ENCODE data around the gene HCFC1R1. TPM values are rescaled to one million over a fixed set of nuclear protein-coding genes. Genes with fewer than 3 reads are reported as not detected.

The HCFC1R1 gene
- total RNA-seq, 3 donors from 2014 or later (not counting 1 experiment from before 2014, with no cell fraction given): 15.4 to 21.8 (median 16.0) TPM

DNA sequence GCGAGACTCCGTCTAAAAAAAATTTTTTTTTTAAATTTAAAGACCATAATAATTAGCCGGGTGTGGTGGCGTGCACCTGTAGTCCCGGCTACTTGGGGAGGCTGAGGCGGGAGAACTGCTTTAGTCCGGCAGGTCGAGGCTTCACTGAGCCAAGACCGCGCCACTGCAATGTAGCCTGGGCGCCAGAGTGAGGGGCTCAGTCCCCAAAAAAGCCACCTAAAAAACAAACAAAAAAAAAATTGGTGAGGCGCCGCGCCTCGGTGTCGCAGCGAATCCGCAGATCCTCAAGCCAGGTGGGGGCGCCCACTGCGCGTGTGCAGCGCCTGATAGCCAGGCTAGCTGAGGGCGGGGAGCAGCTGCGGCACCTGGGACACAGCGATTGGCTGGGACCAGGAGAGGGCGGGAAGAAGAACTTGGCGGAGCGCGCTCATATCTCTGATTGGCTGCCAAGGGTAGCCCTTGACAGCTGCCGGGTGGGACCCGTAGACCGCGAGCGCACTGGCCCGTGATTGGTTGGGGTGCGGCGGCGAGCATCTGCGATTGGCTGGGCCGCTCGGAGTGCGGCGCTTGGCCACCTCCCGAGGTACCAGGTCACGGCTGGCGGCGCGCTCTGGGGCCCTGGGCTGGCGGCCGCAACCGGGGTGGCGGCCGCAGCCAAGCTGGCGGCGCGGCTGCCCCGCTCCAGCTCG, 20.0 kb downstream of the HCFC1R1 start:
- H3K4me1 Mint-ChIP-seq: peaks cover 5 to 24% of the 10 kb centered on the region in 2 donors
- H3K27ac ChIP-seq (ENCODE audit: low read length): no peak overlapping the region
- H3K9me3 Mint-ChIP-seq: no peaks in the 10 kb centered on the region
- H3K27ac Mint-ChIP-seq: peak overlapping the region in 1 of 2 donors; percentile 80
- peaks cover 29% of the 10 kb centered on the region for H3K4me1 ChIP-seq (ENCODE audit: control insufficient read depth, insufficient read depth, low read length)
- no peaks in the 10 kb centered on the region for H3K36me3 Mint-ChIP-seq
- peak overlapping the region; percentile 87 for H3K4me3 Mint-ChIP-seq
- peaks cover 0 to 3% of the 10 kb centered on the region in 2 donors for H3K27me3 Mint-ChIP-seq (ENCODE audit: low read depth in 2 of 2)
- 8% methylated on average over 56 of the region's 58 CpGs for WGBS (ENCODE audit: insufficient coverage)
- no peaks in the 10 kb centered on the region for H3K9me3 ChIP-seq (ENCODE audit: control insufficient read depth, insufficient read depth, low read length)
- no peaks in the 10 kb centered on the region for H3K27me3 ChIP-seq (ENCODE audit: control insufficient read depth, insufficient read depth, low read length)
- ATAC-seq: peak; percentile 96 to 99 (median 97)
- intact Hi-C loops (cut with micrococcal nuclease): loop anchor here (2.0 kb wide), 1 partner anchor 25 kb away; no protein-coding TSS in a partner anchor
- no peak overlapping the region for H3K4me3 ChIP-seq (ENCODE audit: low read length)
- peak; percentile 90 to 99 for DNase-seq
- TF ChIP-seq, protein P1, sequence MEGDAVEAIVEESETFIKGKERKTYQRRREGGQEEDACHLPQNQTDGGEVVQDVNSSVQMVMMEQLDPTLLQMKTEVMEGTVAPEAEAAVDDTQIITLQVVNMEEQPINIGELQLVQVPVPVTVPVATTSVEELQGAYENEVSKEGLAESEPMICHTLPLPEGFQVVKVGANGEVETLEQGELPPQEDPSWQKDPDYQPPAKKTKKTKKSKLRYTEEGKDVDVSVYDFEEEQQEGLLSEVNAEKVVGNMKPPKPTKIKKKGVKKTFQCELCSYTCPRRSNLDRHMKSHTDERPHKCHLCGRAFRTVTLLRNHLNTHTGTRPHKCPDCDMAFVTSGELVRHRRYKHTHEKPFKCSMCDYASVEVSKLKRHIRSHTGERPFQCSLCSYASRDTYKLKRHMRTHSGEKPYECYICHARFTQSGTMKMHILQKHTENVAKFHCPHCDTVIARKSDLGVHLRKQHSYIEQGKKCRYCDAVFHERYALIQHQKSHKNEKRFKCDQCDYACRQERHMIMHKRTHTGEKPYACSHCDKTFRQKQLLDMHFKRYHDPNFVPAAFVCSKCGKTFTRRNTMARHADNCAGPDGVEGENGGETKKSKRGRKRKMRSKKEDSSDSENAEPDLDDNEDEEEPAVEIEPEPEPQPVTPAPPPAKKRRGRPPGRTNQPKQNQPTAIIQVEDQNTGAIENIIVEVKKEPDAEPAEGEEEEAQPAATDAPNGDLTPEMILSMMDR (IDR thresholded peaks at IDR 0.05): peak; percentile 12
- H3K36me3 ChIP-seq (ENCODE audit: control insufficient read depth, insufficient read depth, low read length): no peaks in the 10 kb centered on the region

DNA sequence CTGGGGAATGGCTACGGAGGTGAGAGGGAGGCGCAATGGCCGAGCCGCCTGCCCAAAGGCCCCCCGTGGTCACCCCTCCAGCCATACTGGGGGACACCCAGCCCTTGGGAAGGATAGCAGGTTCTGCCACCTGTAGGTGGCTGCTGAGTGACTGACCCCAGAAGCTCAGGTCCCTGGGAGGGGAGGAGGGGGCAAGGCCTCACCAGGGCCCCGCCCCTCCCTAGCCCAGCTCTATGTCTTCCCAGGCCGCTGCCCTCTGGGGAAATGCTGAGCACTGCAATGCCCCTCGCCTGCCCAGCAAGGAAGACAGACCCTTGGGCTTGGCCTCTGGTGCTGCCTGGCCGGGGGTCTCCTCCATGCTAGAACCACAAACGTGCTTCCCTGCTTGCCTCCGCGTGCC, 22.4 kb downstream of the HCFC1R1 start:
- peaks cover 0 to 3% of the 10 kb centered on the region in 2 donors for H3K27me3 Mint-ChIP-seq (ENCODE audit: low read depth in 2 of 2)
- Histone ChIP-seq H3K9me3 (ENCODE audit: control insufficient read depth, insufficient read depth, low read length) (no peaks in the 10 kb centered on the region), H3K4me3 (ENCODE audit: low read length) (no peak overlapping the region), H3K36me3 (ENCODE audit: control insufficient read depth, insufficient read depth, low read length) (no peaks in the 10 kb centered on the region), H3K27me3 (ENCODE audit: control insufficient read depth, insufficient read depth, low read length) (no peaks in the 10 kb centered on the region), H3K4me1 (ENCODE audit: control insufficient read depth, insufficient read depth, low read length) (peaks cover 9% of the 10 kb centered on the region), H3K27ac (ENCODE audit: low read length) (no peak overlapping the region)
- no peak for DNase-seq
- no peaks in the 10 kb centered on the region for H3K36me3 Mint-ChIP-seq
- TF ChIP-seq, protein P1 (IDR thresholded peaks at IDR 0.05): no peak
- peaks cover 0 to 5% of the 10 kb centered on the region in 2 donors for H3K4me1 Mint-ChIP-seq
- ATAC-seq: no peak
- H3K27ac Mint-ChIP-seq: no peak overlapping the region
- 87% methylated on average over 12 of the region's 12 CpGs for WGBS (ENCODE audit: insufficient coverage)
- H3K4me3 Mint-ChIP-seq: no peak overlapping the region
- intact Hi-C loops (cut with micrococcal nuclease): no loop called here
- H3K9me3 Mint-ChIP-seq: no peaks in the 10 kb centered on the region

DNA sequence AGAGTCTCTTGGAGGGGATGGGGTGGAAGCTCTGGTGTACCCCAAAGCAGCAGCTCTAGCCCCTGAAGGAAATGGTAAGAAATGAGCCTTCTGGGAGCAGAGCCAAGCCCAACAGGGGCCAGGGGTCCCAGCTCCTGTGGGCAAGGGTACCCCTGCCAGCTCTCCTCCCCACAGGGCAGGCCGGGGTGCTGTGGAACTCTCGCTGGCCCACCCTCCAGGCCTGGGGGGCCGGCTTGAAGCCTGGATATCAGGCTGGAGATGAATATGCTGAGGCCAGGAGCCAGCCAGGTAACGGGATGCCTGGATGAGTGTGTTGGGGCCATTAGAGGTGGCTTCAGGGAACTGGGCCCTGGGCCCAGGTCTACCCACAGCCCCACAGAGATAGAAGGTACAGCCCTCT, 23.2 kb downstream of the HCFC1R1 start:
- Mint-ChIP-seq H3K4me3 (no peak overlapping the region), H3K9me3 (no peaks in the 10 kb centered on the region), H3K36me3 (no peaks in the 10 kb centered on the region), H3K27ac (no peak overlapping the region), H3K4me1 (peaks cover 0 to 5% of the 10 kb centered on the region in 2 donors), H3K27me3 (ENCODE audit: low read depth in 2 of 2) (peaks cover 0 to 3% of the 10 kb centered on the region in 2 donors)
- Histone ChIP-seq H3K4me1 (ENCODE audit: control insufficient read depth, insufficient read depth, low read length) (peaks cover 9% of the 10 kb centered on the region), H3K27ac (ENCODE audit: low read length) (no peak overlapping the region), H3K27me3 (ENCODE audit: control insufficient read depth, insufficient read depth, low read length) (no peaks in the 10 kb centered on the region), H3K4me3 (ENCODE audit: low read length) (no peak overlapping the region), H3K36me3 (ENCODE audit: control insufficient read depth, insufficient read depth, low read length) (no peaks in the 10 kb centered on the region), H3K9me3 (ENCODE audit: control insufficient read depth, insufficient read depth, low read length) (no peaks in the 10 kb centered on the region)
- ATAC-seq (no peak), DNase-seq (no peak)
- intact Hi-C loops (cut with micrococcal nuclease): no loop called here
- WGBS (ENCODE audit: insufficient coverage): 83% methylated on average over 4 of the region's 4 CpGs
- TF ChIP-seq, protein P1 (IDR thresholded peaks at IDR 0.05): no peak

Measured in natural killer cell (primary cell).